Colonic mucosa (tissue), 4 donors: ENCODE measurements around the gene DYSF. TPM values are rescaled to one million over a fixed set of nuclear protein-coding genes. Genes with fewer than 3 reads are reported as not detected.

ENCODE experiments used
- DNase-seq: peaks from one replicate; pipeline ENCODE4 v3.0.0-alpha.2; 2020
- H3K27ac ChIP-seq: fragments of 200-600 bp; one replicate; pipeline ENCODE4 v1.8.0; 2021
- H3K27me3 ChIP-seq: fragments of 200-600 bp; one replicate; pipeline ENCODE4 v1.8.0; 2021
- H3K36me3 ChIP-seq: fragments of 200-600 bp; one replicate; pipeline ENCODE4 v1.8.0; 2021
- H3K4me1 ChIP-seq: fragments of 200-600 bp; one replicate; pipeline ENCODE4 v1.8.0; 2021; ENCODE audit warnings: mild to moderate bottlenecking
- H3K4me3 ChIP-seq: fragments of 200-600 bp; one replicate; pipeline ENCODE4 v1.8.0; 2021
- H3K9ac ChIP-seq, 2 donors: one replicate each; pipeline ENCODE4 v1.7.0; 2013; ENCODE audit warnings: control low read depth in 2 of 2, low read depth in 2 of 2, low read length in 2 of 2
- H3K9me3 ChIP-seq: fragments of 200-600 bp; one replicate; pipeline ENCODE4 v1.8.0; 2021
- CTCF ChIP-seq: fragments of 200-600 bp; IDR thresholded peaks from one replicate; pipeline ENCODE4 v1.8.0; 2022; ENCODE audit warnings: antibody characterized with exemption, mild to moderate bottlenecking
- intact Hi-C: fragments of 100-400 bp; cut with DNase I; formaldehyde crosslinking; loops from one replicate; pipeline ENCODE4 v1.14.1; 2022
- total RNA-seq, 2 donors: library from RNA; stranded (reverse); fragmentation: NEBNext Ultra II Directional in 1 of 2; extraction: Animal tissue kit (Norgen Biotek cat#: 25700) in 1 of 2; gene quantifications; one replicate each; pipeline ENCODE4 v1.2.1, GENCODE V29; 2021
- donor health status: healthy.
- donor health status: DM: no; HTN: no; CAD: no.
- donor health status: DM: no; HTN: no; CAD: no.

DYSF gene
- total RNA-seq, 2 donors from 2014 or later = 2.4 to 7.5 TPM

- Histone ChIP-seq H3K27ac (no peak overlapping the region), H3K9me3 (no peaks in the 10 kb centered on the region), H3K36me3 (no peaks in the 10 kb centered on the region), H3K4me3 (no peak overlapping the region), H3K4me1 (no peaks in the 10 kb centered on the region), H3K9ac (no peak overlapping the region), H3K27me3 (no peaks in the 10 kb centered on the region)
- no peak for DNase-seq
- intact Hi-C loops = no loop called here
- TF ChIP-seq CTCF = no peak
Observed at GRCh38 chr2:71728036-71728435, 274.7 kb downstream of the DYSF start.

GRCh38 chr2:71730785-71731383 lies 277.5 kb downstream of the DYSF start:
- Histone ChIP-seq H3K27ac (no peak overlapping the region), H3K9me3 (no peaks in the 10 kb centered on the region), H3K36me3 (no peaks in the 10 kb centered on the region), H3K27me3 (no peaks in the 10 kb centered on the region), H3K4me3 (no peak overlapping the region), H3K9ac (no peak overlapping the region), H3K4me1 (no peaks in the 10 kb centered on the region)
- DNase-seq = no peak
- no peak for TF ChIP-seq CTCF
- intact Hi-C loops = no loop called here

DNA sequence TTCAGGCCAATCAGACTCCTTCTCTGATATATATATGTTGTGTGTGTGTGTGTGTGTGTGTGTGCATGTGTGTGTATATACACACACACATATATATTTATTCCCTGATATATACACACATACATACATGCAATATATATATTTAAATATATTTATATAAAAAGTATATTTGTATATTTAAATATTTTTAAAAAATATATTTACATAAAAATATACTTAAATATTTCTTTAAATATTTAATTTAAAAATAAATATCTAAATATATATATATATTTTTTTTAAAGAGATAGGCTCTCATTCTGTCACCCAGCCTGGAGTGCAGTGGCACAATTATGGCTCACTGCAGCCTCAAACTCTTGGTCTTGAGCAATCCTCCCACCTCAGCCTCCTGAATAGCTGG lies 281.3 kb downstream of the DYSF start:
- DNase-seq = no peak
- H3K36me3 ChIP-seq = no peaks in the 10 kb centered on the region
- H3K9me3 ChIP-seq = no peaks in the 10 kb centered on the region
- no peaks in the 10 kb centered on the region for H3K27me3 ChIP-seq
- H3K27ac ChIP-seq = no peak overlapping the region
- H3K4me3 ChIP-seq = no peak overlapping the region
- H3K9ac ChIP-seq = no peak overlapping the region
- TF ChIP-seq CTCF = no peak
- intact Hi-C loops = no loop called here
- no peaks in the 10 kb centered on the region for H3K4me1 ChIP-seq

GRCh38 chr2:71735676-71736075 lies 282.3 kb downstream of the DYSF start:
- no peak for DNase-seq
- intact Hi-C loops = no loop called here
- H3K36me3 ChIP-seq = no peaks in the 10 kb centered on the region
- no peak for TF ChIP-seq CTCF
- H3K27ac ChIP-seq = no peak overlapping the region
- no peaks in the 10 kb centered on the region for H3K27me3 ChIP-seq
- no peak overlapping the region for H3K9ac ChIP-seq
- H3K4me3 ChIP-seq = no peak overlapping the region
- no peaks in the 10 kb centered on the region for H3K4me1 ChIP-seq
- H3K9me3 ChIP-seq = no peaks in the 10 kb centered on the region

Other genes with a start within 250 kb of the DYSF start
- 1 to 10 TPM; 7.1 to 8.0 TPM for gene PAIP2B, start 226.5 kb upstream of the DYSF start, total RNA-seq
- gene ZNF638, start 121.8 kb upstream of the DYSF start, total RNA-seq = 10 to 100 TPM; 73.2 to 76.9 TPM